Measurements from ENCODE around the gene KYAT1. TPM values are rescaled to one million over a fixed set of nuclear protein-coding genes. Genes with fewer than 3 reads are reported as not detected.

Gene KYAT1
- total and polyA plus RNA-seq, 2 of the 13 experiments (the other 11 are each of a cell fraction or from before 2014, with no cell fraction given): 9.2 to 46.5 TPM

DNA sequence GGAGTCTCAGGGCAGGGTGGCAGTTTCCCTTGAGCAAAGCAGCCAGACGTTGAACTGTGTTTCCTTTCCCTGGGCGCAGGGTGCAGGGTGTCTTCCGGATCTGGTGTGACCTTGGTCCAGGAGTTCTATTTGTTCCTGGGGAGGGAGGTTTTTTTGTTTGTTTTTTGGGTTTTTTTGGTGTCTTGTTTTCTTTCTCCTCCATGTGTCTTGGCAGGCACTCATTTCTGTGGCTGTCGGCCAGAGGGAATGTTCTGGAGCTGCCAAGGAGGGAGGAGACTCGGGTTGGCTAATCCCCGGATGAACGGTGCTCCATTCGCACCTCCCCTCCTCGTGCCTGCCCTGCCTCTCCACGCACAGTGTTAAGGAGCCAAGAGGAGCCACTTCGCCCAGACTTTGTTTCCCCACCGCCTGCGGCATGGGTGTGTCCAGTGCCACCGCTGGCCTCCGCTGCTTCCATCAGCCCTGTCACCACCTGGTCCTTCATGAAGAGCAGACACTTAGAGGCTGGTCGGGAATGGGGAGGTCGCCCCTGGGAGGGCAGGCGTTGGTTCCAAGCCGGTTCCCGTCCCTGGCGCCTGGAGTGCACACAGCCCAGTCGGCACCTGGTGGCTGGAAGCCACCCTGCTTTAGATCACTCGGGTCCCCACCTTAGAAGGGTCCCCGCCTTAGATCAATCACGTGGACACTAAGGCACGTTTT is 35.5 kb upstream of the KYAT1 start (continued):
- TF ChIP-seq ZFYVE20 (CRISPR knock-in tag; IDR thresholded peaks at IDR 0.05; ENCODE audit: borderline replicate concordance, low read depth) (no peak), ZSCAN31 (CRISPR knock-in tag; IDR thresholded peaks at IDR 0.05; ENCODE audit: low read depth) (0 out of 2 replicates have a peak, but pooled peaks have one; percentile 49), EEA1 (CRISPR knock-in tag; IDR thresholded peaks at IDR 0.05; ENCODE audit: borderline replicate concordance) (no peak), POLR2AphosphoS2 (IDR thresholded peaks at IDR 0.05; ENCODE audit: low read depth, low read length) (no peak), LCORL (IDR thresholded peaks at IDR 0.05) (no peak), LCORL (CRISPR knock-in tag; IDR thresholded peaks at IDR 0.05) (peak; percentile 84; the same call in 1 of the 2 replicates), ZNF841 (CRISPR knock-in tag; IDR thresholded peaks at IDR 0.05; ENCODE audit: borderline replicate concordance) (no peak), SNRNP70 (IDR thresholded peaks at IDR 0.05; ENCODE audit: low read depth, low read length) (no peak), TBX3 (IDR thresholded peaks at IDR 0.05; ENCODE audit: borderline replicate concordance) (no peak), CBX2 (IDR thresholded peaks at IDR 0.05; ENCODE audit: low read depth, low read length) (no peak), CBX2 (CRISPR knock-in tag; IDR thresholded peaks at IDR 0.05; ENCODE audit: low read depth) (no peak), ZNF331 (CRISPR knock-in tag; IDR thresholded peaks at IDR 0.05) (peak; percentile 0; the same call in 1 of the 2 replicates), ZBTB7A (CRISPR knock-in tag; IDR thresholded peaks at IDR 0.05) (peak; percentile 58; the same call in 1 of the 2 replicates), THAP11 (CRISPR knock-in tag; IDR thresholded peaks at IDR 0.05) (peak; percentile 27; the same call in 1 of the 2 replicates)
- TF ChIP-seq, protein P1, sequence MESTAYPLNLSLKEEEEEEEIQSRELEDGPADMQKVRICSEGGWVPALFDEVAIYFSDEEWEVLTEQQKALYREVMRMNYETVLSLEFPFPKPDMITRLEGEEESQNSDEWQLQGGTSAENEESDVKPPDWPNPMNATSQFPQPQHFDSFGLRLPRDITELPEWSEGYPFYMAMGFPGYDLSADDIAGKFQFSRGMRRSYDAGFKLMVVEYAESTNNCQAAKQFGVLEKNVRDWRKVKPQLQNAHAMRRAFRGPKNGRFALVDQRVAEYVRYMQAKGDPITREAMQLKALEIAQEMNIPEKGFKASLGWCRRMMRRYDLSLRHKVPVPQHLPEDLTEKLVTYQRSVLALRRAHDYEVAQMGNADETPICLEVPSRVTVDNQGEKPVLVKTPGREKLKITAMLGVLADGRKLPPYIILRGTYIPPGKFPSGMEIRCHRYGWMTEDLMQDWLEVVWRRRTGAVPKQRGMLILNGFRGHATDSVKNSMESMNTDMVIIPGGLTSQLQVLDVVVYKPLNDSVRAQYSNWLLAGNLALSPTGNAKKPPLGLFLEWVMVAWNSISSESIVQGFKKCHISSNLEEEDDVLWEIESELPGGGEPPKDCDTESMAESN (CRISPR knock-in tag; conservative IDR thresholded peaks at IDR 0.05): 0 out of 2 replicates have a peak, but pooled peaks have one; percentile 34
- TF ChIP-seq, protein P2, sequence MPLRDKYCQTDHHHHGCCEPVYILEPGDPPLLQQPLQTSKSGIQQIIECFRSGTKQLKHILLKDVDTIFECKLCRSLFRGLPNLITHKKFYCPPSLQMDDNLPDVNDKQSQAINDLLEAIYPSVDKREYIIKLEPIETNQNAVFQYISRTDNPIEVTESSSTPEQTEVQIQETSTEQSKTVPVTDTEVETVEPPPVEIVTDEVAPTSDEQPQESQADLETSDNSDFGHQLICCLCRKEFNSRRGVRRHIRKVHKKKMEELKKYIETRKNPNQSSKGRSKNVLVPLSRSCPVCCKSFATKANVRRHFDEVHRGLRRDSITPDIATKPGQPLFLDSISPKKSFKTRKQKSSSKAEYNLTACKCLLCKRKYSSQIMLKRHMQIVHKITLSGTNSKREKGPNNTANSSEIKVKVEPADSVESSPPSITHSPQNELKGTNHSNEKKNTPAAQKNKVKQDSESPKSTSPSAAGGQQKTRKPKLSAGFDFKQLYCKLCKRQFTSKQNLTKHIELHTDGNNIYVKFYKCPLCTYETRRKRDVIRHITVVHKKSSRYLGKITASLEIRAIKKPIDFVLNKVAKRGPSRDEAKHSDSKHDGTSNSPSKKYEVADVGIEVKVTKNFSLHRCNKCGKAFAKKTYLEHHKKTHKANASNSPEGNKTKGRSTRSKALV (CRISPR knock-in tag; IDR thresholded peaks at IDR 0.05): 0 out of 2 replicates have a peak, but pooled peaks have one; percentile 30
- TF ChIP-seq, protein P3, sequence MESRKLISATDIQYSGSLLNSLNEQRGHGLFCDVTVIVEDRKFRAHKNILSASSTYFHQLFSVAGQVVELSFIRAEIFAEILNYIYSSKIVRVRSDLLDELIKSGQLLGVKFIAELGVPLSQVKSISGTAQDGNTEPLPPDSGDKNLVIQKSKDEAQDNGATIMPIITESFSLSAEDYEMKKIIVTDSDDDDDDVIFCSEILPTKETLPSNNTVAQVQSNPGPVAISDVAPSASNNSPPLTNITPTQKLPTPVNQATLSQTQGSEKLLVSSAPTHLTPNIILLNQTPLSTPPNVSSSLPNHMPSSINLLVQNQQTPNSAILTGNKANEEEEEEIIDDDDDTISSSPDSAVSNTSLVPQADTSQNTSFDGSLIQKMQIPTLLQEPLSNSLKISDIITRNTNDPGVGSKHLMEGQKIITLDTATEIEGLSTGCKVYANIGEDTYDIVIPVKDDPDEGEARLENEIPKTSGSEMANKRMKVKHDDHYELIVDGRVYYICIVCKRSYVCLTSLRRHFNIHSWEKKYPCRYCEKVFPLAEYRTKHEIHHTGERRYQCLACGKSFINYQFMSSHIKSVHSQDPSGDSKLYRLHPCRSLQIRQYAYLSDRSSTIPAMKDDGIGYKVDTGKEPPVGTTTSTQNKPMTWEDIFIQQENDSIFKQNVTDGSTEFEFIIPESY (CRISPR knock-in tag; IDR thresholded peaks at IDR 0.05): peak; percentile 70; the same call in 1 of the 2 replicates
- TF ChIP-seq, protein P4, sequence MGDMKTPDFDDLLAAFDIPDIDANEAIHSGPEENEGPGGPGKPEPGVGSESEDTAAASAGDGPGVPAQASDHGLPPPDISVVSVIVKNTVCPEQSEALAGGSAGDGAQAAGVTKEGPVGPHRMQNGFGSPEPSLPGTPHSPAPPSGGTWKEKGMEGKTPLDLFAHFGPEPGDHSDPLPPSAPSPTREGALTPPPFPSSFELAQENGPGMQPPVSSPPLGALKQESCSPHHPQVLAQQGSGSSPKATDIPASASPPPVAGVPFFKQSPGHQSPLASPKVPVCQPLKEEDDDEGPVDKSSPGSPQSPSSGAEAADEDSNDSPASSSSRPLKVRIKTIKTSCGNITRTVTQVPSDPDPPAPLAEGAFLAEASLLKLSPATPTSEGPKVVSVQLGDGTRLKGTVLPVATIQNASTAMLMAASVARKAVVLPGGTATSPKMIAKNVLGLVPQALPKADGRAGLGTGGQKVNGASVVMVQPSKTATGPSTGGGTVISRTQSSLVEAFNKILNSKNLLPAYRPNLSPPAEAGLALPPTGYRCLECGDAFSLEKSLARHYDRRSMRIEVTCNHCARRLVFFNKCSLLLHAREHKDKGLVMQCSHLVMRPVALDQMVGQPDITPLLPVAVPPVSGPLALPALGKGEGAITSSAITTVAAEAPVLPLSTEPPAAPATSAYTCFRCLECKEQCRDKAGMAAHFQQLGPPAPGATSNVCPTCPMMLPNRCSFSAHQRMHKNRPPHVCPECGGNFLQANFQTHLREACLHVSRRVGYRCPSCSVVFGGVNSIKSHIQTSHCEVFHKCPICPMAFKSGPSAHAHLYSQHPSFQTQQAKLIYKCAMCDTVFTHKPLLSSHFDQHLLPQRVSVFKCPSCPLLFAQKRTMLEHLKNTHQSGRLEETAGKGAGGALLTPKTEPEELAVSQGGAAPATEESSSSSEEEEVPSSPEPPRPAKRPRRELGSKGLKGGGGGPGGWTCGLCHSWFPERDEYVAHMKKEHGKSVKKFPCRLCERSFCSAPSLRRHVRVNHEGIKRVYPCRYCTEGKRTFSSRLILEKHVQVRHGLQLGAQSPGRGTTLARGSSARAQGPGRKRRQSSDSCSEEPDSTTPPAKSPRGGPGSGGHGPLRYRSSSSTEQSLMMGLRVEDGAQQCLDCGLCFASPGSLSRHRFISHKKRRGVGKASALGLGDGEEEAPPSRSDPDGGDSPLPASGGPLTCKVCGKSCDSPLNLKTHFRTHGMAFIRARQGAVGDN (CRISPR knock-in tag; IDR thresholded peaks at IDR 0.05): peak; percentile 100
